NB4 (cell line): Measurements from ENCODE around the gene NGF.

Experiments
- DNase-seq: peaks from one replicate; pipeline ENCODE4 v3.0.0; 2010; ENCODE audit warnings: low read depth
- H3K4me3 ChIP-seq: one replicate; pipeline ENCODE4 v1.5.1; 2011; ENCODE audit warnings: mild to moderate bottlenecking, low read depth, low read length, moderate library complexity
- CTCF ChIP-seq: IDR thresholded peaks from one replicate; pipeline ENCODE4 v1.5.1; 2012; ENCODE audit warnings: low read depth, low read length
- MAX ChIP-seq: IDR thresholded peaks from 2 replicates; pipeline ENCODE4 v1.6.1; 2011; ENCODE audit warnings: low read depth, low read length
- MYC ChIP-seq: IDR thresholded peaks from 2 replicates; pipeline ENCODE4 v1.6.1; 2011; ENCODE audit warnings: low read depth, low read length
- POLR2A ChIP-seq: IDR thresholded peaks from 2 replicates; pipeline ENCODE4 v1.6.1; 2011; ENCODE audit warnings: mild to moderate bottlenecking; ENCODE audit not compliant: insufficient read length; ENCODE audit errors: extremely low read depth

The NGF gene

GRCh38 chr1:115332813-115333608 is 5.0 kb downstream of the NGF start:
- no peak overlapping the region for H3K4me3 ChIP-seq
- peak; percentile 18 for DNase-seq
- TF ChIP-seq MYC, result no peak
- no peak for TF ChIP-seq MAX

- no peak for TF ChIP-seq MYC
- TF ChIP-seq CTCF, result no peak
- no peak for TF ChIP-seq POLR2A
- no peak for TF ChIP-seq MAX
- DNase-seq, result no peak
- no peak overlapping the region for H3K4me3 ChIP-seq
These were observed 6.3 kb downstream of the NGF start for GRCh38 chr1:115331558-115332331.

GRCh38 chr1:115330480-115331013 is 7.5 kb downstream of the NGF start:
- no peak for TF ChIP-seq POLR2A
- TF ChIP-seq MYC, result no peak
- no peak for TF ChIP-seq MAX
- no peak for TF ChIP-seq CTCF
- no peak overlapping the region for H3K4me3 ChIP-seq
- DNase-seq, result no peak

DNA sequence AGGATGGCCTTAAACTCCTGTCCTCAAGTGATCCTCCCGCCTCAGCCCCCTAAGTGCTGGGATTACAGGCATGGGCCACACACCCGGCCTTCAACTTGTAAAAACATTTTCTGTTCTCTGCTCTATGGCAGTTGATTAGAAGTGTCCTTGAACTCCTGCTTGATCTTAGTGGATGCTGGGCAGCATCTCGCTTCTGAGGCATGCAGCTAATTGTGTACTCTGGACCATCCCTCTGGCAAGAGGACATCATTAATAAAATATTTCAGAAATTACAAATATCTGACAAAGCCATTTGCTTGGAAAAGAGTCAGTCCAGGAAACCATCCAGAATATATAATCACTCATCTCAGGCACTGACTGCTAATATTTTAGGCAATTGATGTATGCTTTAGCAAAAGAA is 8.1 kb downstream of the NGF start:
- H3K4me3 ChIP-seq, result no peak overlapping the region
- no peak for DNase-seq
- no peak for TF ChIP-seq CTCF
- TF ChIP-seq MAX, result no peak
- no peak for TF ChIP-seq POLR2A
- TF ChIP-seq MYC, result no peak

GRCh38 chr1:115327270-115327669 is 10.8 kb downstream of the NGF start:
- DNase-seq, result no peak
- H3K4me3 ChIP-seq, result no peak overlapping the region
- no peak for TF ChIP-seq MAX
- TF ChIP-seq MYC, result no peak
- no peak for TF ChIP-seq POLR2A
- TF ChIP-seq CTCF, result no peak

GRCh38 chr1:115326419-115326818 is 11.6 kb downstream of the NGF start:
- DNase-seq, result no peak
- no peak overlapping the region for H3K4me3 ChIP-seq
- no peak for TF ChIP-seq MAX
- no peak for TF ChIP-seq CTCF
- no peak for TF ChIP-seq POLR2A
- no peak for TF ChIP-seq MYC
